Peyer's patch (tissue), 4 donors: Measurements from ENCODE around the gene NONO.

Source experiments
- CTCF ChIP-seq, 6 experiments: fragments of 450-650 bp in 4 of 6; fragments of 200-600 bp in 2 of 6; sonication (generic) in 1 of 6; IDR thresholded peaks; one replicate each; pipeline ENCODE4 v1.5.1; 2017 to 2019; ENCODE audit warnings: antibody characterized with exemption in 6 of 6, mild to moderate bottlenecking in 3 of 6, moderate library complexity in 1 of 6
- POLR2A ChIP-seq, 2 donors: fragments of 450-650 bp; IDR thresholded peaks; one replicate each; pipeline ENCODE4 v1.5.1; 2017; ENCODE audit warnings: antibody characterized with exemption in 2 of 2, mild to moderate bottlenecking in 2 of 2, moderate library complexity in 2 of 2

- TF ChIP-seq CTCF (IDR thresholded peaks at IDR 0.05) (no peak), POLR2A (IDR thresholded peaks at IDR 0.05) (no peak)
Observed at GRCh38 chrX:71235482-71235881, 48.0 kb upstream of the NONO start.
